Fibroblast of skin of right quadriceps (primary cell): Measurements from ENCODE around the gene NHP2.

Experiments used
- DNase-seq: peaks from one replicate; pipeline ENCODE4 v3.0.0-alpha.2; 2013

The NHP2 gene

DNA sequence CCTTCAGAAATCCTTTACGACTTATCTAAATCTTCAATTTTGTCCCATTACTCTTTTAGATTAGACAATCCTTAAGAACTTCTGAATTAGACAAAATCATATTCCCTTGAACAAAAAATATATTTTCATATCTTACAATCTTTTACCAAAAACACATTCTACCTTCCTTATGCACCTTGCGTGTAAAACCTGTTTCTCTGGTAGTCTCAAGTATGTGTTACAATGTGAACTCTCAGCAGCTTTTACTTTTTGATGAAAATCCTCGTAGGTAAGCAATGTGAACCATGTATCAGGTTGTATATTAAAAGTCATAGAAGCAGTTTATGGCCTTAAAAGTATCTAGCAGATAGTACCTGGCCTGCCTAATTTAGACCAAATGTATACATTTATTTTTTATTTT lies 20.8 kb upstream of the NHP2 start:
- no peak for DNase-seq

DNA sequence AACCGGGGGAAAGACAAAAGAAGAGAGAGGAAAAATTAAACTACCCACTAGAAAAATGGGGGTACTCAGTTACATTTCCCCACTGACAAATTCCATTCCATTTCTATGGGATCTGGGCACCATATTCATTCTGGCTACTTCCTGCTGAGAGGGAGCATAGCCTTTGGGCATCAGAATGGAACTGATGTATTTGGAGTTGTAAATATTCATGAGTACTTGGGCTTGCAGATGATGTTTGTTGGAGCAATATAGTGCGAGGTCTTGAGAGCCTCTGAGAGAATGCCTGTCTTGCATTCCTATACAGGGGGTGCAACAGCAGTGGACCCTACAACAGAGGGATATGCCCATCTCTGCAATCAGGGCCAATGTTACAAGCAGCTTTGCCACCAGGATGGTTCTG lies 16.8 kb upstream of the NHP2 start:
- DNase-seq: no peak

DNA sequence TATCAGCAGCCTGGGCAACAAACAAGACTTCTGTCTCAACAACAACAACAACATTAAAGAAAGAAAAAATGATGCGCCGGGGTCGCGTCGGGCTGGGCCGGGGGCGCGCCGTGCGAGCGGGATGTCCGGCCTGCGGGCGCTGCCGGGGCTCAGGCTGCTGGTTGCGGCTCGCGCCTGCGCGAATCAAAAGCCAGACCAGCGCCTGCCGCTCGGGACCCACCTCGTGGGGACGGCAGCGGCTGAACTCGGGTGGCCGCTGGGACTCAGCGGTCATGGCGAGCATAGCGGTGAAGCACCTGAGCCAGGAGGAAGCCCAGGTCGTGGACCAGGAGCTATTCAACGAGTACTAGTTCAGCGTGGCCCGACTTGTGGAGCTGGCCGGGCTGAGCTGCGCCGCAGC lies 11.9 kb upstream of the NHP2 start:
- no peak for DNase-seq

DNA sequence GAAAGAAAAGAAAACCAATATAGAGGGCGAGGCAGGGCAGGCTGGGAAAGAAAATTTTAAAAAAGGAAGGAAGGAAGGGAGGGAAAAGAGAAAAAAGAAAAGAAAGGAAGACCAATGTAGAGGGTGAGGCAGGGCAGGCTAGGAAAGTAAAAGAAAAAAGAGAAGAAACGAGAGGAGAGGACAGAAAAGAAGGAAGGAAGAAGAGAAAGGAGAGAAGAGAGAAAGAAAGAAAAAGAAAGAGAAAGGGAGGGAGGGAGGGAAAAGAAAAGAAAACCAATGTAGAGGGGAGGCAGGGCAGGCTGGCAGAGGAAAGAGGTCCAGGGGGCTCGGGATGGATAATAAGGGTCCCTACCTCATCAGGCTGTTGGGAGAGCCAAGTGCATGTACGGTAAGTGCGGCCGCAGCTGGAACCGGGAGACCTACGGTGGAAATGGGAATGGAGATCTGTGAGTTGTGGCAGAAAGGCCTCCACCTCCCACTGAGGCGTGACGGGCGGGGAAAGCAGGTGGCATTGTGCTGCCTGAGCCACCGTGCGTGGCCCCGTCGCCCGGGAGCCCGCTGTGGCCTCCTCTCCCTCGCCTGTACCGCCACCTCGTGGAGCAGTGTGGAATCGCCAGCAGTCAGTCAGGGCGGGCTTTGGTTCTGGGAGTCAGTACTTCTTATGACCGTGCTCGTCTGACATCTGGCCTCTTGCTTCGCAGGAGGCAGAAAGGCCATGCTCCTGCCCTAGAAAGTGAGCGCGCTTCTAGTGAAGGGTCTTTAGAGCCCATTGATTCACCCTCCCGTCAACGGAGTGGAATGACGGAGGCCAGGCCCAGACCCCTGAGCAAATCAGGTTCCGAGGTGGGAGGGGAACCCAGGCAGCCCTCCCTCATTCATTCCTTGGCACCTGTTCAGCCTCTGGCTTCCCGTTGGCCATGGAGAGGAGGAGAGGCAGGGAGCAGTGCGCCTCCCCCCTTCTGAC lies 10.4 kb upstream of the NHP2 start:
- DNase-seq: peak; percentile 56

DNA sequence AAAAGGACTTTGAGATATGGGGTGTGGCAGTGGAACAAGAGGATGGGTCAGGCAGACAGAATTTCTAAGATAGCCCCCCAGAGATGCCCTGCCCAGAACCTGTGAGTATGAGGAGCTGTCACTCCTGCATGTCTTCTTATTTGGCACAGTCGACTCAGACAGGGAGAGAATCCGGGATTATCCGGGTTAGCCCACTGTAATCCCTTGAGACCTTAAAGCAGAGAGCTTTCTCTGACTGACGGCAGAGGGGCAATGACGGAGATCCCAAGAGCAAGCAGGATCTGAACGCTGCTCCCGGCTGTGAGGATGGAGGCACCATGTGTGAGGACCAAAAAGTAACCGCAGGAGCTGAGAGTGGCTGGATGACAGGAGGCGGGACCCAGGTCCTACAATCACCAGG lies 8.8 kb upstream of the NHP2 start:
- no peak for DNase-seq

DNA sequence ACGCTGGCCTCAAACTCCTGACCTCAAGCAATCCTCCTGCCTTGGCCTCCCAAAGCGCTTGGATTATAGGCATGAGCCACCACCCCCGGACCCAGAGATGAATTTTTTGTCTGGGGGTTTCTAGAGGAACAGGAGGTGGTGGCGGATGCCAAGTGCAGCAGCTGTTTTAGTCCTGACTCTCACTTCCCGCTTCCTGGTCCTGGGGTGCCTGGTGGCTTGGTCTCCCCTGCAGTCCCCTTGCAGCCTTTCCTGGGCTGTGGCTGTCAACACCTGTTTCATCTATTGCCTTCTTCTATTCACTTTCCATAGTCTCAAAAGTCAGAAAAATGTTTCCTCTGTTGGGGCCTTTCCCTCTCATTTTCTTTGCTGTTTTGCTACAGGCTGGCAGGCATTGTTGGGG lies 6.5 kb upstream of the NHP2 start:
- no peak for DNase-seq

DNA sequence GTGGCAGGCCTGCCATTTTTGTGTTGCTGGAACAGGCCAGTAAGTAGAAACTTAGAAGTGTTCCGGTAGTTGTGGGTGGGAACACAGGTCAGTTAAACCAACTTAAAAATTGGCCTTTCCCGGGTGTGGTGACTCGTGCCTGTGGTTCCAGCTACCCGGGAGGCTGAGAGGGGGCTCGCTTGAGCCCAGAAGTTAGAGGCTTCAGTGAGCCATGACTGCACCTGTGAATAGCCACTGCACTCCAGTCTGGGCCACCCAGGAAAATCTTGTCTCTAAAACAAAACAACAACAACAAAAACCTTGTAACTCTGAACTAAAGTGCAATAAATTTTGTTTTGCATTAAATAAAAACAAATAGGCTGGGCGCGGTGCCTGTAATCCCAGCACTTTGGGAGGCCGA lies 1.4 kb upstream of the NHP2 start:
- DNase-seq: no peak

DNA sequence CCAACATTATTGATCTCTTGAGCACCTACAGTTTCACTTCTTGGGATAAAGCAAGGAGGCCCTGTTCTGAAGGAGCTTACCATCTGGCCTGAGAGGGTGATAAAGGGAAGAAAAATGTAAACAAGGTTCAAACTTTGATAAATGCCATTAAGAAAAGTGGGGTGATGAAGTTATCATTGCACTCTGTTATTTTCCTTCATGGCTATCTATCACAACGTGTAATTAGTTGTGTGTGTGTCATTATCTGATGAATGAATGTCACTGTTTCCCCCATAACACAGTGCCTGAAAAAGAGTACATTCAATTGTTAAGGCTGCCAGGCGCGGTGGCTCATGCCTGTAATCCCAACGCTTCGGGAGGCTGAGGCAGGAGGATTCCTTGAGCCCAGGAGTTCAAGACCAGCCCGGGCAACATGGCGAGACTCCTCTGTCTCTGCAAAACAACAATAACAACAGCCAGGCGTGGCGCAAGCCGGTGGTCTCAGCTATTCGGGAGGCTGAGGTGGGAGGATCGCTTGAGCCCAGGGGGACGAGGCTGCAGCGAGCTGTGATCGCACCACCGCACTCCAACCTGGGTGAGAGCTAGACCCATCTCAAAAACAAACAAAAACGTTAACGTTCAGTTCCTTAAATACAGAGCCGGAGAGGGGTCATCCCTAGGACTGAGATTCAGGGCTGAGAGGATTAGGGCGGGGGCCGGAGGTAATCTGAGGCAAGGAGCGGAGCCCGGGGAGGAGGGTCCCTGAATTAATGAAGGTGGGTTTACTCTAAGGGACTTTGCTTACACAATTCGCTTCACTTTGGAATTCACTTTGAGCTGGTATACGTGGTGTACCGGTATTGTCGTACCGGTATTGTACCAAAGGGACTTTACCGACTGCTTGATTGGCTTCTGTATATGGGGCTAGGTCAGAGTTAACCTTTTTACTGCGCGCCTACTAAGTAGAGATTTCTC lies 917 bp downstream of the NHP2 start:
- no peak for DNase-seq

DNA sequence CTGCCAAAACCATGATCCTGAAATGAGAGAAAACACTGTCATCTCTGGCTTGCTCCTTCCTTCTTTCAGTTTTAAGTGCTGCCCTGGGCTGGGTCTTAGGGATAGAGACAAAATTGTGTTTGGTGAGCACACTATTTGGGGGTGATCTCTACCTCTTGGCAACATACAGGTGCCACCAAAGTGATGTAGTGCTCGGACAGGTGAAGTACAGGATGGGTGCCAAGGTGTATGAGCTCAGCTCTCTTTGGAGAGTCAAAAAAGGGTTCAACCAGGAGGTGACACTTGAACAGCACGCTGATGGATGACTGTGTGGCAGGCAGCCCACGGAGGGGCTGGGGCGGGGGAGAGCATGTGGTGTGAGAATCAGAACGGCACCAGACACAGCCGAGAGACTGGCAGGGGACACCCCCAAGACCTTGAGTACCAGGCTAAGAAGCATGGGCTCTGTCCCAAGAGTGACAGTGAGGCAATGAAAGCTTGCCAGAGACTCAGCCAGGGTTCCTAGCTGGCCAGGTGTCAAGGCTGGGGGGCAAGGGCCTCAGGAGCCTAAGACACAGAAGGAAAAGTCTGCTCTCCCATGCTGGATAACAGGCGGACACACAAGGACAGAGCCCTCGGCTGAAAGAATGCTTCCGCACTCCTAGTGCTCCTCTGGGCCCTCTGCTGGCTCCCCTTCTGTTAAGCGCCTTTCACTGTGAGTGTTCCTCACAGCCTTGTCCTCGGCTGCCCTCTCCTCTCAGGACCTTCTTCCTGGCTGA lies 2.5 kb downstream of the NHP2 start:
- DNase-seq: no peak

DNA sequence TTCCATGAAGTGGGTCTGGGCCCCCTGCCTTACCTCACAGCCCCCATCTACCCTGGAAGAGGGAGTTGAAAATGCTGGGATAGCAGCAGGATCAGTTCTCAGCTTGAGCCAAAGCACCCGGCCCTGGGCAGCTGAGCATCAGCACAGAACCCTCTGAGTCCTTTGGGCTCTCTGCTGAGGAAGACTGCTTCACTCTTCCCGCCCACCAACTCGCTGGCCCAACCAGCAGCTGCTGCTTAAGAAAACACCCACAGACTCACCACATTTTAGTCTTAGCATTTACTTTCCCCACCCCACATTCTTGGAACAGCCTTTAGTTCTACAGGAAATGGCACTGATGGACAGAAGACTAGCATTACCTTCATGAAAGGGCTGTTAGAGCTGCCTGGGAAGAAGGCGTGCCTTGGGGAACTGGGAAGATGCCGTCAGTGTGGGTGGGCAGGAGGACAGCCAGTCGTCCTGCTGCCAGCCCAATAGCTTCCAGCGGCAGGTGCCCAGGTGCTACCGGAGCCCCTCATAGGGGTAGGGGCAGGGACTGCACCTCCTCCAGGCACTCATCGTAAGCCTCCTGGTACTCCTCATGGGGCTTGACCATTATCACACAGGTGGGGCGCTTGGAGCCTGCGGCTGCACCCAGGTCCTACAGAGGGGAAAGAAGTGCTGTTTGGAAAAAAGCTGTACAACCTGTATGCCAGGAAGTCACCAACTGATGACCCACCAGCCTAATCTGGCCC lies 4.3 kb downstream of the NHP2 start:
- no peak for DNase-seq

DNA sequence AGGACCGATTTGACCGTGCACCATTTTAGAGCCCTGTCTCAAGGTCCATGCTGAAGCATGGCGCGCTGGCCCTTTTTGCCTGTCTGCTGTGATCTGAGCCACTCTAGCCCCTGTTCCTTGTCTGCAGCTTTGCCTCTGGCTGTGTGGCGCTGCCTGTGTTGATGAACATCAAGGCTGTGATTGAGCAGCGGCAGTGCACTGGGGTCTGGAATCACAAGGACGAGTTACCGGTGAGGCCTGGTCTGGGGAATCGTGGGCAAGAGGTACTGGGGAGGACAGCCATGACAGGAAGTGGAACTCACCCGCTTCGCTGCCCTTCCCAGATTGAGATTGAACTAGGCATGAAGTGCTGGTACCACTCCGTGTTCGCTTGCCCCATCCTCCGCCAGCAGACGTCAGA lies 6.3 kb downstream of the NHP2 start:
- DNase-seq: no peak

DNA sequence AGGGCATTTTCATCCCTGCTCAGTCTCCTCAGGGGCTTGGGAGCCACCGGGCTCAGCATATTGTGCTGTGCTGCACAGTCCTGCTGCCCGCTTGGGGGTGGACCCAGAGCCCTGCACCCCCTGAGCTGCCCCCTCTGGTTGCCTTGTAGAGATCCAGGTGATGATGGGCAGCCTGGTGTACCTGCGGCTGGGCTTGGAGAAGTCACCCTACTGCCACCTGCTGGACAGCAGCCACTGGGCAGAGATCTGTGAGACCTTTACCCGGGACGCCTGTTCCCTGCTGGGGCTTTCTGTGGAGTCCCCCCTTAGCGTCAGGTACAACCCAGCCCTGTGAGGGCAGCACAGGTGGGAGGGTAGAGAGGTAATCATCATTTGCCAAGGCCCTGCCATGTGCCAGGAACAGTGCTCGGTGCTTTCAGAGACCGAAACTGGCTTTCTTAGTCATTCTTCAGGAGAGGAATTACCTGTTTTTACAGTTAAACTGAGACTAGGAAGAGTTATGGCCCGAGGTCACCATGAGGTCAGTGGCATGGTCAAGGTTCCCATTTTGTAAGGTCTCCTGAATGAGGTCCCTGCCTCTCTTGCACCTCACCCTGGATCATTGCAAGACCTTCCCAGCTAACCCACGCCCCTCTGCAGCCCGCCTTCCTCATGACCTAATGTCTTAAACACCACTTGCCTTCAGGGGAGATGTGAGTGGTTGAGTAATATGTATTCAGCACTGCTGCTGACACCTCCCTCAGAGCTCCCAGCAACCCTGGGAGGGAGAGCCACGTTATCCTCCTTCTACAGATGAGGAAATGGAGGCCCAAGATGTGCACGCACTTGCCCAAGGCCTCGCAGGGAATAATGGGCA lies 7.5 kb downstream of the NHP2 start:
- no peak for DNase-seq

DNA sequence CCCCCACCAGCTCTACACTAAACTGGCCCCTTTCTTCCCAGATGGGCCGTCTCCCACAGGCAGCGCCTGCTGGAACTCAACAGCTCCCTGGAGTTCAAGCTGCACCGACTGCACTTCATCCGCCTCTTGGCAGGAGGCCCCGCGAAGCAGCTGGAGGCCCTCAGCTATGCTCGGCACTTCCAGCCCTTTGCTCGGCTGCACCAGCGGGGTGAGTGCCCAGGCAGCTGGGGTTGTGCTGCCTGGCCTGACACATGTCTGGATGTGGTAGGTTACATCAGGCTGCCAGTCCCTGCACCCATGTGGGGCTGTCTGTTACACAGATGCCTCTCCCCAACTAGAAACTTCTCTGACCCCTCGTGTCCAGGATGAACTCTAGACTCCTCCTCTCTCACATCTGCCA lies 9.8 kb downstream of the NHP2 start:
- no peak for DNase-seq

DNA sequence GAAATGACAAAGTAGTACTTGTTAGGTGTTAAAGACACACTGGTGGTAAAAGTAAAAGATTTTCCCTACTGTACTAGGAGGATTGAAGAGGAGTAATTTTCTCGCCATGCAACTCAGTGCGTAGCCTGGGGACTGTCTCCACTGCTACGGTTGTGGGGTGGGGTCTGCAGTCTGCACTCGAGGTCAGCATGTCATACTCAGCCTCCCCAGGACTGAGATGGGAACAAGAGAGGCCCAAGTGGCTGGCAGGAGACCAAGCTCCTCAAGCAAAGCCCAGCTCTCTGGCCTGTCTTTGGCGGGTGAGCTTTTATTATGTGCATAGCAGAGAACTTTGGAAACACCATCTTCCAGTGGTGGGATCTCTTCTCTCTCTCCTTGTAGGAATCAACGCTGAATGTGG lies 10.4 kb downstream of the NHP2 start:
- no peak for DNase-seq

DNA sequence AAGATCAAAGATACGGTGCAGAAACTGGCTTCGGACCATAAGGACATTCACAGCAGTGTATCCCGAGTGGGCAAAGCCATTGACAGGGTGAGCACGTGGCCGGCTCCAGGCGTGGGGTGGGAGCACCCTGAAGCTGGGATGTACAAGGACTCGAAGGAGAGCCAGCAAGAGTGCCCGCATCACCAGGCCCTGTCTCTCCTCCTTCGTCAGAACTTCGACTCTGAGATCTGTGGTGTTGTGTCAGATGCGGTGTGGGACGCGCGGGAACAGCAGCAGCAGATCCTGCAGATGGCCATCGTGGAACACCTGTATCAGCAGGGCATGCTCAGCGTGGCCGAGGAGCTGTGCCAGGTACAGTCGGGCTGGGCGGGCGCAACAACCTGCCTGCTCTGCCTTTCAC lies 11.0 kb downstream of the NHP2 start:
- DNase-seq: no peak

DNA sequence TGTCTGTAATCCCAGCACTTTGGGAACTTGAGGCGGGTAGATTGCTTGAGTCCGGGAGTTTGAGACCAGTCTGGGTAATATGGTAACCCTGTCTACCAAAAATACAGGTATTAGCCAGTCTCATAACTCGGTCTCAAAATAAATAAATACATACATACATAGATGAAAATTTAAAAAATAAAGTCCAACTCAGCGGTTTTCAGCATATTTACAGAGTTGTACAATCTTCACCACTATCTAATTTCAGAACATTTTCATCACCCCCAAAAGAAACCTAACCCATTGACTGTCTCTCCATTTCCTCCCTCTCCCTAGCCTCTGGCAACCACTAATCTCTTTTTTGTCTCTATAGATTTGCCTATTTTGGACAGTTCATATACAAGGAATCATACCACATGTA lies 12.1 kb downstream of the NHP2 start:
- DNase-seq: no peak

DNA sequence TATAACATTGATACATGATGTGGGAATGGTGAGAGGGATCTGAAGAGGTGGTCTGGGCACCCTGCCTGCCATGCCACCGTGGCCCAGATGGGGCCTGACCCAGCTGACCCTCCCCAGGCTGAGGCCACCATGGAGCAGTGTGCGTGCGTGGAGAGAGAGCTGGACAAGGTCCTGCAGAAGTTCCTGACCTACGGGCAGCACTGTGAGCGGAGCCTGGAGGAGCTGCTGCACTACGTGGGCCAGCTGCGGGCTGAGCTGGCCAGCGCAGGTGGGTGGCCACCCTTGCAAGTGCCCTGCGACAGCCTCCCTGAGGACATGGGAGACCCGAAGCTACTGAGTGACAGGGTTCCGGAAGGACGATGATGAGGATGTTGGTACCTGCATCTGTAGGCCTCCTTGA lies 15.7 kb downstream of the NHP2 start:
- DNase-seq: no peak

DNA sequence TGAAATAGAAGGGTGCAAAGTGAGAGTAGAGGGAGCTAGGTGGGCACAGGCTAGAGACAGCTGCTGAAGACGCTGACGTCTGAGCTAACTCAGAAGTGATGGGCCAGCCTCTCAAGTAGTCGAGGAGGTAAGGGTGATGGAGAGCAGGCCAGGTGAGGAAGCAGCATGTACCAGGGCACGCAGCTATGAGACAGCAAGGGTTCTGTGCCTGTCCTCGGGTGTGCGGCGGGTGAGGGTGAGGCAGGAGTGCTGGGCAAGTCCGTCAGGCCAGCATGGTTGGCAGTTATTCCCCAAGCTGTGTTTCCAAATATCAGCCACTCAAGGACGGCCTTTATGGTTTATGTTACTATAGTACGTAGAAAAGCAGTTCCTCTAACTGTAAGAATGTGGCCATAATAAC lies 16.7 kb downstream of the NHP2 start:
- DNase-seq: no peak

DNA sequence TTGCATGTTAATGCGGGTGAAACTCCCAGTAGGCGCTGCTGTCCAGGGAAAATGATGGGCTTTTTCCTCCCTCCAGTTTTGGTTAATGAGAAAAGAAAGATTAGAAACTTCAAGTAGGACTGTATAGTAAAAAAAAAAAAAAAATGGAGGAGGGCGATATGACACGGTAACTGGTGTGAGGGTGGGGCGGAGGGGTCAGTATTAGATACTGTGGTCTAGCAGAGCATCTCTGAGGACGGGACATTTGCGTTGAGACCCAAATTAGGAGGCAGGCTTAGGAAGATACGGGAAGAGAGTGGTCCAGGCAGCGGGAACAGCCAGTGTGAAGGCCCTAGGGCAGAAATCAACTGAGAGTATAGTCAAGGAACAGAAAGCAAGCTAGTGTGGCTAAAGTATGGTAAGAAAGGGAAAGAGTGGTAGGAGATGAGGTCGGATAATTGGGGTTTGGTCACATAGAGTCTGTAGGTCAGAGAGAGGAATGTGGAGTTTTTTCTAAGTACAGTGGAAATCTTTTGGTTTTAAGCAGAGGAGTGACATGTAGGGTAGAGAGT lies 22.2 kb downstream of the NHP2 start:
- DNase-seq: no peak

DNA sequence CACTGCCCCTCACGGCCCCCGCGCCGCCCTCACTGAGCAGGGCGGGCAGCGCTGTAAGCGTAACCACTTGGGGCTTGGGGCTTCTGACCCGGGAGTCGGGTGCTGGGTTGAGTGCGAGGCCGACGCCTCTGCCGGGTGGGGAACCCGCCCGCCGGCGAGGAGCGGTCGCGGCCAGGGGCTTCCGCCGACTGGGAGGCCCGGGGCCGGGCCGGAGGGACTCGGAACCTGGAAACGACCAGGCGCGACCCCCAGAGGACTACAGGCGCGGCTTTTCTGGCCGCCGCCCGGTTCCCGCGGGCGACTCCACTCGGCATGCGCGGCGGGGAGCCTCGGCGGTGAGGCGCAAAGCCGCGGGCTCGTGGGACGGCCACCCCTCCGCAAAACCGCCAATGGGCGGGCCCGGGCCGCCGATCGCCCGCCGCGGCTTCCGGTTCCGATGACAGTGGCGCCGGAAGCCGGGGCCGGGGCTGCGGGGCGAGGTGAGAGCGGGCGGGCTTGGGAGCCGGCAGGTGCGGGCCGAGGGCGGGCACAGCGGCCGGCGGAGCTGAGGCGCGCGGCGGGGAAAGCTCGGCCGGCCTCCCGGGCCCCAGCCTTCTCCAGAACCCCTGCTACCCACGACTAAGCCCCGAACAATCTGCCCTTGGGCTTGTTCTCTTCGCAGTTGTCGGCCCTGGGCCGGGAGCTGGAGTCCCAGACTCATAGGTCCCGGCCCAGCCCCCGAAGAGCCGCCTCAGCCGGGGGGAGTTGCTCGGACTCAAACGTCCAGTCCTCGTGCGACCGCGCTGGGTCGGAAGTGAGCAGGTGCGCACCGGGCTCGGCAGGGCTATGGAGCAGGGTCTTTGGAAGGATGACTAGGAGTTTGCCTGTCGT lies 22.9 kb downstream of the NHP2 start, which contains the start of gene RMND5B:
Gene RMND5B, plus strand, starts transcription at position 439 of the 870 bp plus-strand sequence. CDS start 7,106 bp downstream, outside the sequence.
- DNase-seq: peak; percentile 77
